K562 (cell line): ENCODE measurements around the gene ADAT3. TPM values are rescaled to one million over a fixed set of nuclear protein-coding genes. Genes with fewer than 3 reads are reported as not detected.
A peak's percentile ranks its signal among the peaks of the same experiment; 100 is the strongest.

ENCODE experiments used
- ATAC-seq: fragments of 200-7000 bp; cut with Tn5 transposase; 3 replicates; pipeline ENCODE4 v1.9.1; 2020; ENCODE audit warnings: moderate library complexity
- BruUV-seq: library from RNA; stranded (reverse); fragments of 400-500 nt; replicated peaks from 2 replicates; lab custom pipeline; 2021; lab: Mats Ljungman, UMichigan
- CTCF ChIA-PET: fragments of 300-600 bp; formaldehyde crosslinking; extraction: SDS; loops from one replicate; lab custom pipeline; 2021; ENCODE audit warnings: low intra/inter-chr PET ratio; lab: Yijun Ruan, JAX
- POLR2A ChIA-PET: fragments of 300-600, 350-650 bp; sonication (Branson Sonifier 250); formaldehyde crosslinking; extraction: SDS; loops from one replicate; lab custom pipeline; 2021; ENCODE audit warnings: antibody characterized with exemption, inconsistent platforms; lab: Yijun Ruan, JAX
- DNase-seq, 4 experiments: peaks; one replicate each; pipeline versions ENCODE4 v3.0.0 to v3.0.0-alpha.2; 2011 to 2018; ENCODE audit warnings: low spot score in 3 of 4, mixed read lengths in 3 of 4; ENCODE audit errors: extremely low read depth in 1 of 4
- FAIRE-seq: peaks from 2 replicates; lab custom pipeline; 2011; peaks lifted over from hg19 to GRCh38; lab: Jason Lieb, UNC
- H2AFZ ChIP-seq: 2 replicates; pipeline ENCODE4 v1.6.0; 2011; ENCODE audit warnings: low read depth, low read length, control low read depth, inconsistent platforms
- H3K27ac ChIP-seq: fragments of 200-600 bp; 3 replicates; pipeline ENCODE4 v1.8.0; 2011; ENCODE audit warnings: low read depth, mild to moderate bottlenecking, control low read depth, inconsistent platforms, low read length, moderate library complexity, mixed read lengths; ENCODE audit errors: extremely low read depth
- H3K27me3 ChIP-seq, 2 experiments: fragments of 300-600 bp in 1 of 2; 2 replicates in 1 of 2; 3 replicates in 1 of 2; pipeline versions ENCODE4 v1.6.0 to v1.8.0; 2011; ENCODE audit warnings: inconsistent platforms in 2 of 2, low read length in 2 of 2, mild to moderate bottlenecking in 1 of 2, mixed read lengths in 1 of 2, moderate library complexity in 1 of 2; ENCODE audit not compliant: control insufficient read depth in 2 of 2, insufficient read depth in 2 of 2
- H3K36me3 ChIP-seq: fragments of 300-600 bp; 3 replicates; pipeline ENCODE4 v1.8.0; 2011; ENCODE audit warnings: mild to moderate bottlenecking, low read length, inconsistent platforms; ENCODE audit not compliant: control insufficient read depth, insufficient read depth
- H3K4me1 ChIP-seq, 2 experiments: fragments of 200-600 bp in 1 of 2; replicated peaks in 1 of 2; 2 replicates in 1 of 2; 3 replicates in 1 of 2; pipeline versions ENCODE4 v1.5.1 to v1.8.0; 2011; ENCODE audit warnings: inconsistent platforms in 2 of 2, low read length in 2 of 2, mild to moderate bottlenecking in 1 of 2, mixed read lengths in 1 of 2, moderate library complexity in 1 of 2; ENCODE audit not compliant: control insufficient read depth in 2 of 2, insufficient read depth in 2 of 2
- H3K4me2 ChIP-seq: 2 replicates; pipeline ENCODE4 v1.6.1; 2011; ENCODE audit warnings: low read length, control low read depth, inconsistent platforms, mixed read lengths; ENCODE audit not compliant: insufficient read depth
- H3K4me3 ChIP-seq: fragments of 200-600 bp; sonication (generic), shearing (Covaris generic); 2 replicates; pipeline ENCODE4 v1.5.1; 2016; ENCODE audit warnings: control low read depth, inconsistent platforms
- H3K79me2 ChIP-seq: fragments of 200-600 bp; 3 replicates; pipeline ENCODE4 v1.8.0; 2011; ENCODE audit warnings: low read length, inconsistent platforms; ENCODE audit not compliant: control insufficient read depth, insufficient read depth
- H3K9ac ChIP-seq, 2 experiments: 2 replicates each; pipeline versions ENCODE4 v1.6.0 to v1.6.1; 2011; ENCODE audit warnings: low read depth in 2 of 2, low read length in 2 of 2, control low read depth in 1 of 2, inconsistent platforms in 1 of 2, mild to moderate bottlenecking in 1 of 2, mixed read lengths in 1 of 2; ENCODE audit not compliant: insufficient read depth in 1 of 2
- H3K9me1 ChIP-seq: one replicate; pipeline ENCODE4 v1.6.0; 2011; ENCODE audit warnings: inconsistent platforms, mild to moderate bottlenecking, low read length, moderate library complexity; ENCODE audit not compliant: control insufficient read depth, insufficient read depth
- H3K9me3 ChIP-seq: replicated peaks from 2 replicates; pipeline ENCODE4 v1.5.1; 2011; ENCODE audit warnings: low read depth, low read length, inconsistent platforms; ENCODE audit not compliant: control insufficient read depth, insufficient read depth
- H4K20me1 ChIP-seq: replicated peaks from 2 replicates; pipeline ENCODE4 v1.6.1; 2011; ENCODE audit warnings: low read length, inconsistent platforms, mixed read lengths; ENCODE audit not compliant: control insufficient read depth, insufficient read depth
- ASH1L ChIP-seq: fragments of 450-650 bp; IDR thresholded peaks from 2 replicates; pipeline ENCODE4 v1.6.1; 2018; ENCODE audit warnings: borderline replicate concordance, mild to moderate bottlenecking, low read depth; ENCODE audit not compliant: partially characterized antibody
- ELF2 ChIP-seq: fragments of 250-450 bp; sonication (Bioruptor Pico); IDR thresholded peaks from 2 replicates; pipeline ENCODE4 v1.5.0; 2021; ENCODE audit warnings: mild to moderate bottlenecking
- ETV6 ChIP-seq, 3 experiments: fragments of 150-350 bp in 1 of 3; sonication (generic) in 1 of 3; formaldehyde crosslinking in 1 of 3; IDR thresholded peaks; 2 replicates each; pipeline versions ENCODE4 v1.6.1 to v1.8.0; 2014 to 2022; ENCODE audit warnings: borderline replicate concordance in 2 of 3, low read depth in 2 of 3, antibody characterized with exemption in 1 of 3, low read length in 1 of 3, mild to moderate bottlenecking in 1 of 3, missing genetic modification reagents in 1 of 3
- ZNF561 ChIP-seq: fragments of 450-650 bp; formaldehyde crosslinking; conservative IDR thresholded peaks from 2 replicates; pipeline ENCODE4 v1.4.0; 2020; ENCODE audit warnings: mild to moderate bottlenecking, moderate library complexity
- WGBS: fragments of 100-300 bp; shearing (Covaris generic); methylation state at CpG from one replicate; pipeline ENCODE4 v1.1.6; 2016; ENCODE audit warnings: low coverage, mixed read lengths; ENCODE audit not compliant: insufficient coverage; ENCODE audit errors: missing lambda C conversion rate; 5-methylcytosine and 5-hydroxymethylcytosine counted together
- in situ Hi-C: fragments of 300-500 bp; cut with MboI; formaldehyde crosslinking; loops from 4 replicates; pipeline ENCODE4 v1.15.0; 2018; ENCODE audit warnings: inconsistent platforms, mixed read lengths
- intact Hi-C: fragments of 100-400 bp; cut with micrococcal nuclease; formaldehyde crosslinking; loops from 2 replicates; pipeline ENCODE4 v1.14.2; 2022
- polyA plus RNA-seq, 8 experiments: library from polyadenylated mRNA; depleted of rRNA in 4 of 8; stranded (reverse) in 5 of 8; unstranded in 3 of 8; fragments of >200 nt; fragmentation: Nextera tagmentation in 2 of 8; fragmentation: Illumina TruSeq in 1 of 8; extraction: Ambion mirVana in 2 of 8; extraction: Trizol in 1 of 8; gene quantifications; 2 replicates each; pipeline versions ENCODE4 v1.2.1 to v1.2.3, GENCODE V29; 2011 to 2014; ENCODE audit warnings: inconsistent platforms in 1 of 8, missing spikeins in 1 of 8
- total RNA-seq, 7 experiments: library from RNA; depleted of rRNA in 6 of 7; stranded (reverse); fragments of >200 nt in 6 of 7; fragmentation: Illumina TruSeq in 2 of 7; extraction: Trizol in 2 of 7; gene quantifications; 2 replicates each; pipeline versions ENCODE4 v1.2.1 to v1.2.3, GENCODE V29; 2011 to 2021; ENCODE audit warnings: low replicate concordance in 1 of 7
- TF ChIP-seq, protein P1 (sequence below), 2 experiments: IDR thresholded peaks; 2 replicates each; pipeline ENCODE4 v1.6.1; 2012; ENCODE audit warnings: improper control_type of control experiment in 2 of 2, low read depth in 2 of 2, low read length in 2 of 2, borderline replicate concordance in 1 of 2
- TF ChIP-seq, protein P2 (sequence below), 2 experiments: fragments of 450-650 bp; formaldehyde crosslinking in 1 of 2; IDR thresholded peaks; 2 replicates each; pipeline versions ENCODE4 v1.4.0 to v1.6.1; 2014 to 2020; ENCODE audit warnings: mild to moderate bottlenecking in 2 of 2, borderline replicate concordance in 1 of 2, low read depth in 1 of 2

ADAT3 gene
- total and polyA plus RNA-seq, 9 of the 15 experiments (the other 6 are each of a cell fraction or from before 2014, with no cell fraction given): 0.67 to 15.6 (median 7.8) TPM; not detected in 4

DNA sequence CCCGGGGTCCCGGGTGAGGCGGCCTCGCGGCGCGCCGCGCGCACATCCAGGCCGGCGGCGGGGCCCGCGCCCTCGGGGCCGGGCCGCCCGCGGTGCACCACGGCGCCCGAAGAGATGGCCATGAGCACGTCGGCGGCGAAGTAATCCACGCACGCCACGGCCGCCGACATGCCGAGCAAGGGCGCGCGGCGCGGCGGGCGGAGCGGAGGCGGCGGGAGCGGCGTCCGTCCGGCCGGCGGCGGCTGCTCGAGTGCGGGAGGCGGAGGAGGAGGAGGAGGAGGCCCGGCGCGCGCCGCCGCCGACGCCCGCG is 41.9 kb upstream of the ADAT3 start, which contains the start of gene KLF16 (continued):
- TF ChIP-seq, protein P1, sequence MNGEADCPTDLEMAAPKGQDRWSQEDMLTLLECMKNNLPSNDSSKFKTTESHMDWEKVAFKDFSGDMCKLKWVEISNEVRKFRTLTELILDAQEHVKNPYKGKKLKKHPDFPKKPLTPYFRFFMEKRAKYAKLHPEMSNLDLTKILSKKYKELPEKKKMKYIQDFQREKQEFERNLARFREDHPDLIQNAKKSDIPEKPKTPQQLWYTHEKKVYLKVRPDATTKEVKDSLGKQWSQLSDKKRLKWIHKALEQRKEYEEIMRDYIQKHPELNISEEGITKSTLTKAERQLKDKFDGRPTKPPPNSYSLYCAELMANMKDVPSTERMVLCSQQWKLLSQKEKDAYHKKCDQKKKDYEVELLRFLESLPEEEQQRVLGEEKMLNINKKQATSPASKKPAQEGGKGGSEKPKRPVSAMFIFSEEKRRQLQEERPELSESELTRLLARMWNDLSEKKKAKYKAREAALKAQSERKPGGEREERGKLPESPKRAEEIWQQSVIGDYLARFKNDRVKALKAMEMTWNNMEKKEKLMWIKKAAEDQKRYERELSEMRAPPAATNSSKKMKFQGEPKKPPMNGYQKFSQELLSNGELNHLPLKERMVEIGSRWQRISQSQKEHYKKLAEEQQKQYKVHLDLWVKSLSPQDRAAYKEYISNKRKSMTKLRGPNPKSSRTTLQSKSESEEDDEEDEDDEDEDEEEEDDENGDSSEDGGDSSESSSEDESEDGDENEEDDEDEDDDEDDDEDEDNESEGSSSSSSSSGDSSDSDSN (IDR thresholded peaks at IDR 0.05; ENCODE audit: borderline replicate concordance in 1 of 2, low read depth in 2 of 2, low read length in 2 of 2): 0 out of 4 replicates have a peak, but pooled peaks of 1 of the 2 experiments have one; percentile 24

DNA sequence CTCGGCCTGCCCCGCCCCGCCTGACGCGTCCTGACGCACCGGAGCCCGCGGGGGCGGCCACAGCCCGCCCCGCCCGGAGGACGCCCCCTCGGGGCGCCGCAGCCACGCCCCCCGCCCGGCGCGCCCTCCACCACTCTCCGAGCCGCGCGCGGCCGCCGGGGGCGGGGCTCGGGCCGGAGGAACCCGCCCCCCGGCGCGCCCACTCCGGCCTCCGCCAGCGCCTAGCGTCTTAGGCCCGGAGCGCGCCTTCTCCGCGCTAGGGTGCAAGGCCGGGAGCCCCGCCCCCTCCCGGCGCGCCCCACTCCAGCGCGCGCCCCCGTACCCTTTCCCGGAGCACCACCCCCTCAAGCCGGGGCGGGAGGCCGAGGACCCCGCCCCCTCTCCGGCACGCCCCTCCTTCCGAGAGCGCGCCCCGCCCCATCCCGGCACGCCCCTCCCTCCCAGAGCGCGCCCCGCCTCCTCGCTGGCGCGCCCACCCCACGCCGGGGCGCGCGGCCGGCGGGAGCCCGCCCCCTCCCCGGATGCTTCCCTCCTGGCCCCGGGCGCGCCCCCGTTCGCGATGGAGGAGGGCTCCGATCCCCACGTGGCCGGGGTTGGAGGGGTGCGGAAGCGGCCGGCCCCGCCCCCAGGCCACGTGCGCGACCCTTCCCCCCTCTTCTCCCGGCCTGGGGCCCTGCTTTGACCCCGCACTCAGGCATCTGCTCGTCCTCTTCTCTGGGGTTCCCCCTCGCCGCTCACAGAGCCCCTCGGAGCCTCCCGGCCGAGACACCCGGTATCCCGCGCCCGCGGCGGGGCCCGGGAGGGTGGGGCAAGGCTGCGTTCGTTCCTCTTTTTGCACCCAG is 41.3 kb upstream of the ADAT3 start:
- Histone ChIP-seq H3K4me1 (peaks cover 34 to 77% of the 10 kb centered on the region in 2 experiments), H3K9me1 (peaks cover 5% of the 10 kb centered on the region), H3K27me3 (no peaks in the 10 kb centered on the region), H2AFZ (peak overlapping the region; percentile 92), H3K4me3 (peak overlapping the region; percentile 75), H3K9me3 (no peaks in the 10 kb centered on the region), H3K4me2 (peak overlapping the region; percentile 83), H3K36me3 (no peaks in the 10 kb centered on the region; the same call in 2 of the 3 replicates), H3K27ac (peak overlapping the region; percentile 99), H3K79me2 (peaks cover 52% of the 10 kb centered on the region), H4K20me1 (peaks cover 23% of the 10 kb centered on the region), H3K9ac (peak overlapping the region; percentile 94 to 97)
- ChIA-PET CTCF (no interaction called here), POLR2A (interaction anchor here (0.5 to 3.5 kb wide), 7 partner anchors 8 to 199 kb away, joined by 3 to 24 read pairs (median 4); partner anchors contain the start of gene ABHD17A)
- in situ Hi-C loops (no loop called here), intact Hi-C loops (loop anchor here (1.0 kb wide), 1 partner anchor 40 kb away; no protein-coding TSS in a partner anchor)
- DNase-seq (peak; percentile 84 to 95 (median 89)), FAIRE-seq (peak; percentile 57), ATAC-seq (peak; percentile 72)
- BruUV-seq: no TSS peak
- 1% methylated on average over 16 of the region's 115 CpGs for WGBS
- no peak for TF ChIP-seq ASH1L
- peak; percentile 59 for TF ChIP-seq ELF2
- TF ChIP-seq ETV6 (IDR thresholded peaks at IDR 0.05; ENCODE audit: borderline replicate concordance in 1 of 2, low read depth in 2 of 2, low read length in 1 of 2): no peak
- TF ChIP-seq ETV6 (CRISPR knock-in tag; IDR thresholded peaks at IDR 0.05; ENCODE audit: borderline replicate concordance): no peak
- no peak for TF ChIP-seq ZNF561 (CRISPR knock-in tag)
- TF ChIP-seq, protein P2, sequence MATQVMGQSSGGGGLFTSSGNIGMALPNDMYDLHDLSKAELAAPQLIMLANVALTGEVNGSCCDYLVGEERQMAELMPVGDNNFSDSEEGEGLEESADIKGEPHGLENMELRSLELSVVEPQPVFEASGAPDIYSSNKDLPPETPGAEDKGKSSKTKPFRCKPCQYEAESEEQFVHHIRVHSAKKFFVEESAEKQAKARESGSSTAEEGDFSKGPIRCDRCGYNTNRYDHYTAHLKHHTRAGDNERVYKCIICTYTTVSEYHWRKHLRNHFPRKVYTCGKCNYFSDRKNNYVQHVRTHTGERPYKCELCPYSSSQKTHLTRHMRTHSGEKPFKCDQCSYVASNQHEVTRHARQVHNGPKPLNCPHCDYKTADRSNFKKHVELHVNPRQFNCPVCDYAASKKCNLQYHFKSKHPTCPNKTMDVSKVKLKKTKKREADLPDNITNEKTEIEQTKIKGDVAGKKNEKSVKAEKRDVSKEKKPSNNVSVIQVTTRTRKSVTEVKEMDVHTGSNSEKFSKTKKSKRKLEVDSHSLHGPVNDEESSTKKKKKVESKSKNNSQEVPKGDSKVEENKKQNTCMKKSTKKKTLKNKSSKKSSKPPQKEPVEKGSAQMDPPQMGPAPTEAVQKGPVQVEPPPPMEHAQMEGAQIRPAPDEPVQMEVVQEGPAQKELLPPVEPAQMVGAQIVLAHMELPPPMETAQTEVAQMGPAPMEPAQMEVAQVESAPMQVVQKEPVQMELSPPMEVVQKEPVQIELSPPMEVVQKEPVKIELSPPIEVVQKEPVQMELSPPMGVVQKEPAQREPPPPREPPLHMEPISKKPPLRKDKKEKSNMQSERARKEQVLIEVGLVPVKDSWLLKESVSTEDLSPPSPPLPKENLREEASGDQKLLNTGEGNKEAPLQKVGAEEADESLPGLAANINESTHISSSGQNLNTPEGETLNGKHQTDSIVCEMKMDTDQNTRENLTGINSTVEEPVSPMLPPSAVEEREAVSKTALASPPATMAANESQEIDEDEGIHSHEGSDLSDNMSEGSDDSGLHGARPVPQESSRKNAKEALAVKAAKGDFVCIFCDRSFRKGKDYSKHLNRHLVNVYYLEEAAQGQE (IDR thresholded peaks at IDR 0.05; ENCODE audit: borderline replicate concordance): peak; percentile 35
- TF ChIP-seq, protein P2 (CRISPR knock-in tag; IDR thresholded peaks at IDR 0.05; ENCODE audit: low read depth): no peak
